ENCODE measurements around the gene PI16.

GRCh38 chr6:36925809-36926208 is 28.7 kb upstream of the PI16 start:
- TF ChIP-seq SUZ12 (IDR thresholded peaks at IDR 0.05; ENCODE audit: extremely low read depth, insufficient read depth, insufficient read length) (no peak), YY1 (IDR thresholded peaks at IDR 0.05; ENCODE audit: insufficient read depth, insufficient read length) (no peak), ZNF274 (IDR thresholded peaks at IDR 0.05; ENCODE audit: low read depth, low read length) (no peak)

All from NT2/D1 (cell line).